OCI-LY7 (cell line): ENCODE measurements around the gene ADAM15. TPM values are rescaled to one million over a fixed set of nuclear protein-coding genes. Genes with fewer than 3 reads are reported as not detected.

Source experiments
- BruUV-seq: library from RNA; stranded (reverse); fragments of 400-500 nt; replicated peaks from 2 replicates; lab custom pipeline; 2021; lab: Mats Ljungman, UMichigan
- CTCF ChIA-PET: fragments of 300-600 bp; sonication (Branson Sonifier 250); formaldehyde crosslinking; loops from one replicate; lab custom pipeline; 2022; ENCODE audit warnings: antibody characterized with exemption; ENCODE audit not compliant: unreplicated experiment; lab: Charles Lee
- POLR2A ChIA-PET: fragments of 300-600 bp; sonication (Branson Sonifier 250); formaldehyde crosslinking; loops from one replicate; lab custom pipeline; 2022; ENCODE audit warnings: antibody characterized with exemption; lab: Charles Lee
- DNase-seq: peaks from one replicate; pipeline ENCODE4 v3.0.0-alpha.2; 2015; ENCODE audit warnings: low spot score
- H2AFZ ChIP-seq: fragments of 200-600 bp; sonication (generic), shearing (Covaris generic); 2 replicates; pipeline ENCODE4 v1.6.1; 2014; ENCODE audit warnings: mild to moderate bottlenecking, antibody characterized with exemption, low read length, moderate library complexity
- H3K27ac ChIP-seq: fragments of 200-600 bp; sonication (generic); 2 replicates; pipeline ENCODE4 v1.5.1; 2014; ENCODE audit warnings: mixed run types, low read depth, mild to moderate bottlenecking, moderate library complexity, low read length, inconsistent platforms; ENCODE audit not compliant: poor library complexity, severe bottlenecking
- H3K36me3 ChIP-seq: fragments of 200-600 bp; sonication (generic); 2 replicates; pipeline ENCODE4 v1.6.1; 2014; ENCODE audit warnings: mild to moderate bottlenecking, antibody characterized with exemption, low read length, moderate library complexity, mixed read lengths; ENCODE audit not compliant: insufficient read depth
- H3K4me1 ChIP-seq: fragments of 200-600 bp; sonication (generic); 2 replicates; pipeline ENCODE4 v1.5.1; 2014; ENCODE audit warnings: mild to moderate bottlenecking, low read length; ENCODE audit not compliant: insufficient read depth, poor library complexity, severe bottlenecking
- H3K4me2 ChIP-seq: fragments of 200-600 bp; sonication (generic); 2 replicates; pipeline ENCODE4 v1.6.1; 2014; ENCODE audit warnings: mild to moderate bottlenecking, low read length
- H3K4me3 ChIP-seq: fragments of 200-600 bp; sonication (generic); 2 replicates; pipeline ENCODE4 v1.5.1; 2014; ENCODE audit warnings: mild to moderate bottlenecking, low read depth, low read length; ENCODE audit not compliant: poor library complexity, severe bottlenecking
- H3K79me2 ChIP-seq: fragments of 200-600 bp; sonication (generic); 2 replicates; pipeline ENCODE4 v1.6.1; 2016; ENCODE audit warnings: low read depth, mild to moderate bottlenecking, low read length, moderate library complexity, mixed read lengths; ENCODE audit not compliant: insufficient read depth
- H3K9me2 ChIP-seq: fragments of 200-600 bp; sonication (generic); 2 replicates; pipeline ENCODE4 v1.6.1; 2016; ENCODE audit warnings: mild to moderate bottlenecking, low read length, mixed read lengths; ENCODE audit not compliant: insufficient read depth
- H3K9me3 ChIP-seq: fragments of 200-600 bp; sonication (generic); 2 replicates; pipeline ENCODE4 v1.6.1; 2014; ENCODE audit warnings: mild to moderate bottlenecking, mixed run types, low read length, mixed read lengths
- H4K20me1 ChIP-seq: fragments of 200-600 bp; sonication (generic); 2 replicates; pipeline ENCODE4 v1.6.1; 2014; ENCODE audit warnings: mild to moderate bottlenecking, antibody characterized with exemption, low read length, moderate library complexity, mixed read lengths; ENCODE audit not compliant: insufficient read depth
- EZH2phosphoT487 ChIP-seq: fragments of 200-600 bp; sonication (generic); IDR thresholded peaks from 2 replicates; pipeline ENCODE4 v1.6.1; 2018; ENCODE audit warnings: low read depth, borderline replicate concordance, mild to moderate bottlenecking, mixed run types, antibody characterized with exemption, low read length, moderate library complexity, mixed read lengths
- intact Hi-C: fragments of 100-400 bp; cut with micrococcal nuclease; formaldehyde crosslinking; loops from one replicate; pipeline ENCODE4 v1.10.0; 2022; ENCODE audit not compliant: unreplicated experiment
- total RNA-seq, 2 experiments: library from RNA; depleted of rRNA in 1 of 2; stranded (reverse); fragments of >200 nt in 1 of 2; shearing (Covaris generic) in 1 of 2; gene quantifications; 2 replicates each; pipeline ENCODE4 v1.2.3, GENCODE V29; 2014 to 2022
- TF ChIP-seq, protein P1 (sequence below): fragments of 200-600 bp; sonication (generic); conservative IDR thresholded peaks from 2 replicates; pipeline ENCODE4 v1.5.1; 2014; ENCODE audit warnings: mild to moderate bottlenecking, antibody characterized with exemption, low read length, moderate library complexity, mixed read lengths

ADAM15 gene
- total RNA-seq, 2 experiments from 2014 or later, result 19.7 to 56.1 TPM

DNA sequence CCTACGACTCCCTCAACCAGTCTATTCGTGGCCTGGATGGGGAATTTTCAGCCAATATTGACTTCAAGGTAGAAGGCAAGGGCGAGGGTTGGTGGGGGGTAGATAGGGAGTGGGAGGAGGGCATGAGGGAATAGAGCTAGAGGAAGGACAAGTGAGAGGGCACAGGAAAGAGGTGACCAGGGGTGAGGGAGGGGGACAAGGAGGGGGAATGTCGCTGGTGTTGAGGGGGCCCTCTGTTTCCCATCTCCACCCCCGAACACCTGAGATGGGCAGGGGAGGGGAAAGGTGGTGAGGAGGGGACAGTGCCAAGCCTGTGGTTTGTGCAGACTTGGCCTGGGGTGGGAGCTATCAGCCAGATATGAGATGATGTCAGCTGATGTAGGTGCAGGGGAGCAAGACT is 8.3 kb upstream of the ADAM15 start:
- intact Hi-C loops, result no loop called here
- H3K4me3 ChIP-seq, result no peak overlapping the region
- POLR2A ChIA-PET, result interaction anchor here (0.6 kb wide), 1 partner anchor 1962 kb away, joined by 5 read pairs; no protein-coding TSS in a partner anchor
- TF ChIP-seq EZH2phosphoT487, result no peak
- TF ChIP-seq, protein P1, sequence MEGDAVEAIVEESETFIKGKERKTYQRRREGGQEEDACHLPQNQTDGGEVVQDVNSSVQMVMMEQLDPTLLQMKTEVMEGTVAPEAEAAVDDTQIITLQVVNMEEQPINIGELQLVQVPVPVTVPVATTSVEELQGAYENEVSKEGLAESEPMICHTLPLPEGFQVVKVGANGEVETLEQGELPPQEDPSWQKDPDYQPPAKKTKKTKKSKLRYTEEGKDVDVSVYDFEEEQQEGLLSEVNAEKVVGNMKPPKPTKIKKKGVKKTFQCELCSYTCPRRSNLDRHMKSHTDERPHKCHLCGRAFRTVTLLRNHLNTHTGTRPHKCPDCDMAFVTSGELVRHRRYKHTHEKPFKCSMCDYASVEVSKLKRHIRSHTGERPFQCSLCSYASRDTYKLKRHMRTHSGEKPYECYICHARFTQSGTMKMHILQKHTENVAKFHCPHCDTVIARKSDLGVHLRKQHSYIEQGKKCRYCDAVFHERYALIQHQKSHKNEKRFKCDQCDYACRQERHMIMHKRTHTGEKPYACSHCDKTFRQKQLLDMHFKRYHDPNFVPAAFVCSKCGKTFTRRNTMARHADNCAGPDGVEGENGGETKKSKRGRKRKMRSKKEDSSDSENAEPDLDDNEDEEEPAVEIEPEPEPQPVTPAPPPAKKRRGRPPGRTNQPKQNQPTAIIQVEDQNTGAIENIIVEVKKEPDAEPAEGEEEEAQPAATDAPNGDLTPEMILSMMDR, result no peak
- no TSS peak for BruUV-seq
- no peak overlapping the region for H3K4me2 ChIP-seq
- no peak for DNase-seq
- no peak overlapping the region for H3K27ac ChIP-seq
- no peak overlapping the region for H2AFZ ChIP-seq
- no peaks in the 10 kb centered on the region for H3K9me2 ChIP-seq
- CTCF ChIA-PET, result no interaction called here
- H3K79me2 ChIP-seq, result no peaks in the 10 kb centered on the region
- no peaks in the 10 kb centered on the region for H3K9me3 ChIP-seq
- no peaks in the 10 kb centered on the region for H4K20me1 ChIP-seq
- peaks cover 7% of the 10 kb centered on the region for H3K4me1 ChIP-seq
- H3K36me3 ChIP-seq, result no peaks in the 10 kb centered on the region

DNA sequence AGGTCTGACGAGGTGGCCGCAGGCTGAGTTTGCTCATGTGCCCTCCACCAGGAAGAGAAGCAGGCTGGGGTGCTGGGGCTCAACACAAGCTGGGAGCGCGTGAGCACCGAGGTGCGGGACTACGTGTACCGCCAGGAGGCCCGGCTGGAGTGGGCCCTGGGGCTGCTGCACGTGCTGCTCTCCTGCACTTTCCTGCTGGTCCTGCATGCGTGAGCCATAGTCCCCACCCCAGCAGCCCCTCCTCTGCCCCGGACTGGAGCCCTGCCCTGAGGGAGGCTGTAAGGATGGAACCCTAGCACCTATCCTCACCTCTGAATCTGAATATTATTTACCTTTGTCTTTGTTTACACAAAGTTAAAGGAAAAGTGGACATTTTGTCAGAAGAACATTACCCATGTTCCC is 7.8 kb upstream of the ADAM15 start:
- TF ChIP-seq, protein P1, result no peak
- no peak for TF ChIP-seq EZH2phosphoT487
- H4K20me1 ChIP-seq, result no peaks in the 10 kb centered on the region
- no peaks in the 10 kb centered on the region for H3K79me2 ChIP-seq
- POLR2A ChIA-PET, result interaction anchor here (1.2 to 1.4 kb wide), 3 partner anchors 9 to 30 kb away, joined by 3 to 5 read pairs (median 4); partner anchors contain the start of gene EFNA4
- DNase-seq, result no peak
- no TSS peak for BruUV-seq
- H3K36me3 ChIP-seq, result no peaks in the 10 kb centered on the region
- no peak overlapping the region for H3K27ac ChIP-seq
- no peak overlapping the region for H3K4me3 ChIP-seq
- H3K4me1 ChIP-seq, result peaks cover 7% of the 10 kb centered on the region
- no peaks in the 10 kb centered on the region for H3K9me3 ChIP-seq
- CTCF ChIA-PET, result interaction anchor here (0.6 kb wide), 1 partner anchor 377 kb away, joined by 3 read pairs; no protein-coding TSS in a partner anchor
- intact Hi-C loops, result no loop called here
- no peak overlapping the region for H2AFZ ChIP-seq
- H3K9me2 ChIP-seq, result no peaks in the 10 kb centered on the region
- no peak overlapping the region for H3K4me2 ChIP-seq

DNA sequence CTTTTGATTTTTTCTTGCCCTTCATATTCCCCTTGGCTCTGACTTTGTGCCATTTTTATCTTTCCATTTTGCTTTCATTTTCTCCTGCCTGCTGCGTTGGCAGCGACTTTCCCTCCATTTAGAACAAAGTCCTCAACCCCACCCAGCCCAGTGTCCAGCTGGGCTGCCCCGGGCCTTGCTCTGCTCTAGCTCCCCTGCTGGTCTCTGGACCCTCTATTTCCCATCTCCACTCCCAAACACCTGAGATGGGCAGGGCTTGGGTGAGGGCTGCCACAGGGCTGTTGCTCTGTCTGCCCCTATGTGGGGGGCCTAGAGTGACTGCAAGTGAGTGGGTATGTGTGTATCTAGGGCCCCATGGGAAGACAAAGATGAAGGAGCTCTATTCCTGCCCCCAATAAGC is 7.3 kb upstream of the ADAM15 start:
- Histone ChIP-seq H3K27ac (no peak overlapping the region), H3K4me2 (no peak overlapping the region), H4K20me1 (no peaks in the 10 kb centered on the region), H3K4me1 (peaks cover 7% of the 10 kb centered on the region), H3K4me3 (no peak overlapping the region), H3K36me3 (no peaks in the 10 kb centered on the region), H3K9me2 (no peaks in the 10 kb centered on the region), H3K9me3 (no peaks in the 10 kb centered on the region), H3K79me2 (no peaks in the 10 kb centered on the region), H2AFZ (no peak overlapping the region)
- no peak for TF ChIP-seq EZH2phosphoT487
- TF ChIP-seq, protein P1, result no peak
- no TSS peak for BruUV-seq
- DNase-seq, result no peak
- POLR2A ChIA-PET, result interaction anchor here (0.6 to 1.4 kb wide), 7 partner anchors 9 to 69 kb away, joined by 3 to 5 read pairs (median 3); partner anchors contain the start of genes CKS1B and EFNA4
- intact Hi-C loops, result loop anchor here (2.0 kb wide), 1 partner anchor 17 kb away; no protein-coding TSS in a partner anchor
- CTCF ChIA-PET, result interaction anchor here (0.6 to 1.7 kb wide), 4 partner anchors 18 to 378 kb away, joined by 3 to 11 read pairs (median 4); partner anchors contain the start of gene PMVK
